DMS 273 (cell line): Measurements from ENCODE around the gene RAB42.

ENCODE experiments used
- DNase-seq: peaks from one replicate; lab custom pipeline; 2025; ENCODE audit not compliant: unreplicated experiment; lab: John Stamatoyannopoulos, UW

The RAB42 gene

GRCh38 chr1:28644494-28644893, 52.4 kb downstream of the RAB42 start:
- DNase-seq: no peak
